ENCODE results near the gene APMAP.

APMAP gene

DNA sequence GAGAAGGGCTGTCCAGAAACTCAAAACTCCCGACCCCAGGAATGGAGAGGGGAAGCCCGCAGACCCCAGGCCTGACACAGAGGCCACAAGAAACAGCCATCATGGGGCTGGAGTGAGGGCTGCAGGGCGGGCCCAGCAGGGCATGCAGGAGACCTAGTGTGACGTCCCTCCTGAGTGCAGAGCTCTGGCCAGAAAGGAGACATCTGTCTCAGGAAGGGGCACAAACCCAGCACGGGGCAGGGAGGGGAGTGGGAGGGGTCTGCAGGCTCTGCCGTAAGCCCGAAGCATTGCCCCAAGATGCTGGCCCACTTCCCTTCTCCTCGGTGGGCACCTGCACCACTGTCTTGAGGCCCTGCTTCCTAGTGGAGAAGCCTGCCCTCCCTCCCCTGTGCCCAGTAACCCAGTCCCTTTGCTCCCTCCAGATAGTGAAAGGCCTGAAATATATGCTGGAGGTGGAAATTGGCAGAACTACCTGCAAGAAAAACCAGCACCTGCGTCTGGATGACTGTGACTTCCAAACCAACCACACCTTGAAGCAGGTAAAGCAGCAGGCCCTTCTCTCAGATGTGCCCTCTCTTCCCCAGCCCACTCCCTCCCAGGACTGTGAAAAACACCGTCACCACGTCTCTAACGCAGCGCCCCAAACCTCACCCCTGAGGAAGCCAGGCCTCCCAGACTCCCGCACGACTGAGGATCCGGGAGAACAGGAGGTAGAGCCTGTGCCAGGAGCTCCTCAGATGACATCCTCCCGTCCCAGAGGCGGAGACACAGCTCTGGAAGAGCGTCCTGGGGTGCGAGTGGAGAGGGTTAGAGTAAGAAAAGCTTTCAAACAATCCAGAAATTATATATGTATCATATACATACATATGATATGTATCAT lies 33.8 kb downstream of the APMAP start:
- in situ Hi-C loops (cut with MboI; ENCODE audit: low sequenced_read_pairs), result no loop called here
- Histone ChIP-seq H3K36me3 (replicated peaks) (peaks cover 21% of the 10 kb centered on the region), H3K4me1 (no peaks in the 10 kb centered on the region), H3K9me3 (no peaks in the 10 kb centered on the region), H3K4me3 (no peak overlapping the region), H3K27me3 (ENCODE audit: low read depth) (no peaks in the 10 kb centered on the region)
- DNase-seq (ENCODE audit: low spot score in 2 of 2), result no peak

DNA sequence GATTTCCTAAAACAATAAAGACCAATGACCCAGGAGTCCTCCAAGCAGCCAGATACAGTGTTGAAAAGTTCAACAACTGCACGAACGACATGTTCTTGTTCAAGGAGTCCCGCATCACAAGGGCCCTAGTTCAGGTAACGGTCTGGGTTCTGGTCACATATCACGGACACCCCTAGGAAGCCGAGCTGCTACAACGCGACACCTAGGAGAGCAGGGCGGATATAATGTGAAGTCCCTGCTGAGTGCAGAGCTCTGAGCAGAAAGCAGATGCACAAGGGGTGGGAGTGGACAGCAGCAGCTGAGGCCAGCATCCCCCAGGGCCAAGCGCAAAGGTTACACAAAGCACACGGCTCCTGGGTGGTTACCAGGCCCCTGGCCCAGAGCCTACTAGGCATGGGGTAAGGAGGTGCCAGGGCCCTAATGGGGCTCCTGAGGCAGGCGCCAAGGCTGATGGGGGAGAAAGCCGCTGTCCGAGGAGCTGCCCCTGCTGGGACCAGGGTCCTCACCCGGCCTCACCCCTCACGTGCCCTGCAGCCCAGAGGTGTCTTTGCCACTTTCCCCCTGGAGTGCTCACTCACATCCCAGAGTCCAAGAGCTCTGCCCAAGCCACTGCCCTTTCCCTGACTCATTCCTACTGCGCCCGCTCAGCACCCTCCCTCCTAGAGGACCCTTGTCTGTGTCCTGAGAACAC lies 35.1 kb downstream of the APMAP start:
- Histone ChIP-seq H3K27me3 (ENCODE audit: low read depth) (no peaks in the 10 kb centered on the region), H3K4me1 (no peaks in the 10 kb centered on the region), H3K9me3 (no peaks in the 10 kb centered on the region), H3K36me3 (replicated peaks) (peaks cover 9% of the 10 kb centered on the region), H3K4me3 (no peak overlapping the region)
- DNase-seq (ENCODE audit: low spot score in 2 of 2), result no peak
- in situ Hi-C loops (cut with MboI; ENCODE audit: low sequenced_read_pairs), result no loop called here

DNA sequence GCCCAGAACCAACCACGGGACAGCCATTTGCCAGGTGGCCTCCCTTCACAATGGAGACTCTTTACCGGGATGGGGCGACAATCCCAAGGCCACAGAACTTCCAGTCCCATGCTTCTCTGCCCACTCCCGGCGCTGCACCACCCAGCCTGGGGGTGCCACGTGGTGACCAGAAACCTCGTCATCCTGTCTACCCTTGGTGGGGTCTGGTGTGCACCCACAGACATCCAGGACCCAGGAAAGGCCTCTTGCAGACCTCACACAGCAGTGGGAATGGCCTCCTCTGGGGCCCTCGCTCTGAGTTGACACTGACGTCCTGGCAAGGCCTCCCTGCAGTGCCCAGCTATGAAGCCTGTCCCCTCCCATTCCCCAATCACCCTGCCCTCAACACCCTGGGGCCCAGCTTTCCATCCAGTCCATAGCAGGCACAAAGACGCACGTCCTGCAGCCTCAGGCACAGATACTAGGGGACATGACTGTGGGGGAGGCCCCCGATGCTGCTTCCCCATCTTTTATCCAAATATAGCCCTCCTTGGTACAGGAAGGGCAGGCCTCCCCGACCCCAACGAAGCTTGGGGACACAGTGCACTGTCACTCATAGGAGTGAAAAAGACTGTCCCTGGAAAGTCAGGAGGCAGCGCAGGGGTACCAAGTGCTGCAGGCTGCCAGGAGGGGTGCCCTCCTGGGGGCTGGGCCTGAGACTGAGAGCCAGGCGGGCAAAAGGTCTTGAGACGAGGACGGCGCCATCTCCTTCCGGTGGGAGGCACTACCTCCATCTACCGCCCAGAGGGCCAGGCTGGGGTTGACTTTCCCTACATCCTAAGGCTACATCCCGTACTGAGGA lies 36.3 kb downstream of the APMAP start:
- in situ Hi-C loops (cut with MboI; ENCODE audit: low sequenced_read_pairs), result no loop called here
- Histone ChIP-seq H3K36me3 (replicated peaks) (peaks cover 9% of the 10 kb centered on the region), H3K4me3 (no peak overlapping the region), H3K4me1 (no peaks in the 10 kb centered on the region), H3K9me3 (no peaks in the 10 kb centered on the region), H3K27me3 (ENCODE audit: low read depth) (no peaks in the 10 kb centered on the region)
- no peak for DNase-seq (ENCODE audit: low spot score in 2 of 2)

DNA sequence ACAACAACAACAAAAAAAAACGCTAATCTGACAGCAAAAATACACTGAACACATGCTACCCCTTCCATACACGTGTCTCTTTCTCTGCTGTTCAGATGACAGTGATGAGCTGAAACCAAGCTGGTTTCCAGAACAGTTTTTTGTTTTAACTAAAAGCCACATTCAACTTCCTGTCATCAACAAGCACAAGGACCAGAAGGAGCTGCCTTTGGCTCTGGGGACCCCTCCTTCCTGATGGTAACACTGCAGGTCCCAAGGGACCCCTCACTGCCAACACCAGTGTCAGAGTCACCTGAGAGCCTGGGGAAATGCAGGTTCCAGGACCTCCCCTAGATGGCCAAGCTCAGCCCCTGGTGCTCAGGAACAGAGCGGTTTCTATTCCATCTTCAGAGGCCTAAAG lies 37.5 kb downstream of the APMAP start:
- no peak for DNase-seq (ENCODE audit: low spot score in 2 of 2)
- in situ Hi-C loops (cut with MboI; ENCODE audit: low sequenced_read_pairs), result no loop called here

DNA sequence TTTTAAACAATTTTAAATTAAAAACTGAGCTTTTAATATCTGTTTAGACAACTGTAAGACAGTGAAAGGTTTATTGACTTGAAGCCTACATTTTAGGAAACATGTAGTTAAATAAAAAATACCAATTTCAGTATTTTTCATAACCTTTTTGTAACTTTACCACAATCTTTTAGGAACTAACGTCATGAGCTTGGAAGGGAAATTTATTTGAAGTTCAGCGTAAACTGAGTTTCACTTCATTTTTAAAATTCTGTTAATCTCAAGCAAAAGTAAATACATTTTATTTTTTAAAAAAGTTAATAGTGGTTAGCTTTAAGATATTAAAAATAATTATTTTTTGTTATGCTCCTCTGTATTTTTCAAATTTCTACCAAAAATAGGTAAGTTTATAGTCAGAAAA lies 38.0 kb downstream of the APMAP start:
- peaks cover 2% of the 10 kb centered on the region for H3K27me3 ChIP-seq (ENCODE audit: low read depth)
- DNase-seq (ENCODE audit: low spot score in 2 of 2), result no peak
- H3K4me3 ChIP-seq, result no peak overlapping the region
- H3K9me3 ChIP-seq, result no peaks in the 10 kb centered on the region
- no peaks in the 10 kb centered on the region for H3K4me1 ChIP-seq
- in situ Hi-C loops (cut with MboI; ENCODE audit: low sequenced_read_pairs), result no loop called here
- H3K36me3 ChIP-seq (replicated peaks), result no peaks in the 10 kb centered on the region

More for the DNA sequence above, 37.5 kb downstream of the APMAP start:
- Histone ChIP-seq H3K4me1 (no peaks in the 10 kb centered on the region), H3K27me3 (ENCODE audit: low read depth) (no peaks in the 10 kb centered on the region; the same call in 1 of the 2 replicates), H3K36me3 (replicated peaks) (no peaks in the 10 kb centered on the region; the same call in 1 of the 2 replicates), H3K4me3 (no peak overlapping the region), H3K9me3 (no peaks in the 10 kb centered on the region)

DNA sequence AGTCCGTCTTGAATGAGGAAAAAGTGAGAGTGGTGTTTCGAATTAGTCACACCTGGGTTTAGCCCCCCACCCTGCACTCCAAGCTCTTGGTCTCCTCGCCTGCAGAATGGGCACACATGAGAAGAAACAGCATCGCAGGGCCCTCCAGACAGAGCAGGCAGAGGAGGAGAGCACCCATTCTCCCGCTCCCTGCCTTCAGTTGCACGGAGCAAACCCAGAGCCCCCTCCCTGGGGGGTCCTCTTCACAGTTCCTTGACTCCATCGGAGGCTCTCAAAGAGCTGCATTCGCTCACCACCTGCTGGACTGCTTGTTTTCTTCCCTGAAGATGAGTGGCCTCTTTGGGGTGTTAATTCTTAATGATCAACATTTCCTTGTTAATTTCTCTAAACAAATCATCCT lies 38.4 kb downstream of the APMAP start:
- H3K36me3 ChIP-seq (replicated peaks), result no peaks in the 10 kb centered on the region
- no peak for DNase-seq (ENCODE audit: low spot score in 2 of 2)
- H3K9me3 ChIP-seq, result no peaks in the 10 kb centered on the region
- no peaks in the 10 kb centered on the region for H3K4me1 ChIP-seq
- H3K4me3 ChIP-seq, result no peak overlapping the region
- in situ Hi-C loops (cut with MboI; ENCODE audit: low sequenced_read_pairs), result no loop called here
- peaks cover 6% of the 10 kb centered on the region for H3K27me3 ChIP-seq (ENCODE audit: low read depth)

DNA sequence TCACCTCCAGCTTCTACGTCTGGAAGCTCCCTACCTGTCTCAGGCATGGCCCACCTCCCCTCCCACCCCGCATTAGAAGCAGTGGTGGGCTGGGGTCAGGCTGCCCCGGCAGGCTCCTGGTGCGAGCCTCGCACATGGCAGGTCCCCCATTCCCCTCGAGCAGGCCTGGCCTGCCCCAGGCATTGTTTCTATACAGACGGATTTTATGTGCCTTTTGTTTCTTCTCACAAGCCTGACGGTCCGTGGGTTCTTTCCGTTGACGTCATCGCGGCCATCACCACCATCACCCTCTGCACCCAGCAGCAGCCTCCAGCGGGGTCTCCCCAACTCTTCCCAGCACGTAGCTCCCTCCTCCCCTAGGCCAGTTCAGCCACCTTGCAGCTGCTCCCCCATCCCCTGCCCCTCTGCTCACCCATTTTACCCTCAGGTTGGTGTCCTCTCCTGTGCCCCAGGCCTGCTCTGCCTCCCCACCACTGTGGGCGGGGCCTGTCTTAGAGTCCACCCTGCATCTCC lies 38.9 kb downstream of the APMAP start:
- H3K4me3 ChIP-seq, result no peak overlapping the region
- in situ Hi-C loops (cut with MboI; ENCODE audit: low sequenced_read_pairs), result no loop called here
- peaks cover 7% of the 10 kb centered on the region for H3K27me3 ChIP-seq (ENCODE audit: low read depth)
- H3K4me1 ChIP-seq, result no peaks in the 10 kb centered on the region
- H3K36me3 ChIP-seq (replicated peaks), result no peaks in the 10 kb centered on the region
- no peaks in the 10 kb centered on the region for H3K9me3 ChIP-seq
- no peak for DNase-seq (ENCODE audit: low spot score in 2 of 2)

DNA sequence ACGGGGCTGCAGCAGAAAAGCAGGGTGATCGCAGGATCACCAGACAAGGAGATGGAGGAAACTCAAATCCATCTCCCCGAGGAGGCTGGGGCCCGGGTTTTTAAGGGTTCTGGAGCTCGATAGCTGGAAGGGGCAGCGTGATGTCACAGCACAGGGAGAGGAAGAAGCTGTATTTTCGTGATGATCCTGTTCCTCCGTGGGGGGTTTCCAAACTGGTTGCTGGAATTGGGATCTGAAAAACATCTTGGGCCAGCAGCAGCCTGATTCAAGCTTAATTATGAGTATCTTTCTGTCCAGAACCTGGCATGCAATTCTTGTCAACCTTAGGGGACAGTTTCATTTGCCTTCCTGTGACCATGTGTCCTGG lies 39.4 kb downstream of the APMAP start:
- H3K36me3 ChIP-seq (replicated peaks), result no peaks in the 10 kb centered on the region
- in situ Hi-C loops (cut with MboI; ENCODE audit: low sequenced_read_pairs), result no loop called here
- peaks cover 9% of the 10 kb centered on the region for H3K27me3 ChIP-seq (ENCODE audit: low read depth)
- no peaks in the 10 kb centered on the region for H3K4me1 ChIP-seq
- no peak for DNase-seq (ENCODE audit: low spot score in 2 of 2)
- H3K4me3 ChIP-seq, result no peak overlapping the region
- no peaks in the 10 kb centered on the region for H3K9me3 ChIP-seq

DNA sequence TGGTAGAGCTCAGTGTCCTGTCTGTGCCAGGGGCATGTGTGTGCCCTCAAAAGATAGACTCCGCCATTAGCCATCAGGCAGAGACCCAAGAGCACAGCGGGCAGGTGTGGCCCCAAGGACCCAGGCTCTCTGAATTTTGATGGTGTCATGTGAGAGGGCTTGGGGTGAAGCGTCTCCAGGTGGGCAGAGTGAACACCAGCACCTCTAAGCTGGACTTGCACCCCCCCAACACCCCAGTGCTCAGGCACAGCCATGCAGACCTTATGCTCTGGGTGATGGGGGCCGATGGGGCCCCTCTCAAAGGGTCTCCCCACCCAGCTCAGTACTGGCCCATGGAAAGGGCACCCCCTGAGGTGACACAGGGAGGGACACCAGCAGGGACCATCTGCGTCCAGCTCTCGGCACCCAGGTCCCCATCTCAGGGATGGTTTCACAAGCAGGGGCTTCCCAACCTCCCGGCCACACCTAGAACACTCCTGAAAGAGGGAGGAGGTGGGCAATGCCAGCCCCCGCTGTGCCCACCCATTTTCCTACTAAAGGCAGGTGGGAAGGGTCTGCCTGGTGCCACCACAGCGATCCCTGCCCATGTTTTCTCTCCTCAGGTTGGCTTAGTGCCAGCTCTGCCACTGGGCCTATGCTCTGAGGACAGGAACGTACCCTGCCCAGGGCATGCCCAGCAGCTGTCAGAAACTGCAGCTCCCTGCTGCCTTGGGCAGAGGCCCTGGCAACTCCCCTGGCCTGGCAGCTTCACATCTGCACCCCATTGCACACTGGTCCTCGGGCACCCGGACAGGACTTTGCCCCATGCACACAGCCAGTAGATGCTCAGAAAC lies 40.0 kb downstream of the APMAP start:
- Histone ChIP-seq H3K4me3 (no peak overlapping the region), H3K9me3 (no peaks in the 10 kb centered on the region), H3K4me1 (no peaks in the 10 kb centered on the region), H3K27me3 (ENCODE audit: low read depth) (peaks cover 9% of the 10 kb centered on the region), H3K36me3 (replicated peaks) (no peaks in the 10 kb centered on the region)
- no peak for DNase-seq (ENCODE audit: low spot score in 2 of 2)
- in situ Hi-C loops (cut with MboI; ENCODE audit: low sequenced_read_pairs), result no loop called here

DNA sequence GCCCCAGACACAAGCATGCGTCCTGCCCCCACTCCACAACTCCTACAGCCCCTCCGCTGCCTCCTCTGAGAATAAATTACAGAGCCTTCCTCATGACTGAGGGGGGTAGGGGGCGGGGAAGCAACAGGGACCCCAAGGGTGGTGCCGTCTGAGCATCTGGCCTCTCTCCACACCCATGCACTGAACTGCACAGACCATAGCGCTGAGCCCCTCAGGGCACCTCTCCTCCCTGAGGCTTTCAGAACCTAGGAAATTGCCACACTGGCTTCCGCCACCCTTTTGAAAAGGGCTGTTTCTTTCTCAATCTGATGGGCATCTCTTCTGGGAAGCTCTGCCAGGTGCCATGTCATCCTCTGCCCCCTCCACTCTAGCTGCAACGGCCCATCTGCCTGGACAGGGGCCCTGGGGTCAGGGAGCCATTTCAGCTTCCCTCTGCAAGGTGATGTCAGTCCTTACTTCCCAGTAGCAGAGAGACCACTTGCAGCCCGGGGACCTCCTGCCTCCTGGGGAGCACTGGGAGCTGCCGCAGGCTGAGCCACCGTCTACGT lies 40.9 kb downstream of the APMAP start:
- Histone ChIP-seq H3K9me3 (no peaks in the 10 kb centered on the region), H3K36me3 (replicated peaks) (no peaks in the 10 kb centered on the region), H3K4me1 (no peaks in the 10 kb centered on the region), H3K27me3 (ENCODE audit: low read depth) (peaks cover 9% of the 10 kb centered on the region), H3K4me3 (no peak overlapping the region)
- DNase-seq (ENCODE audit: low spot score in 2 of 2), result no peak
- in situ Hi-C loops (cut with MboI; ENCODE audit: low sequenced_read_pairs), result no loop called here

DNA sequence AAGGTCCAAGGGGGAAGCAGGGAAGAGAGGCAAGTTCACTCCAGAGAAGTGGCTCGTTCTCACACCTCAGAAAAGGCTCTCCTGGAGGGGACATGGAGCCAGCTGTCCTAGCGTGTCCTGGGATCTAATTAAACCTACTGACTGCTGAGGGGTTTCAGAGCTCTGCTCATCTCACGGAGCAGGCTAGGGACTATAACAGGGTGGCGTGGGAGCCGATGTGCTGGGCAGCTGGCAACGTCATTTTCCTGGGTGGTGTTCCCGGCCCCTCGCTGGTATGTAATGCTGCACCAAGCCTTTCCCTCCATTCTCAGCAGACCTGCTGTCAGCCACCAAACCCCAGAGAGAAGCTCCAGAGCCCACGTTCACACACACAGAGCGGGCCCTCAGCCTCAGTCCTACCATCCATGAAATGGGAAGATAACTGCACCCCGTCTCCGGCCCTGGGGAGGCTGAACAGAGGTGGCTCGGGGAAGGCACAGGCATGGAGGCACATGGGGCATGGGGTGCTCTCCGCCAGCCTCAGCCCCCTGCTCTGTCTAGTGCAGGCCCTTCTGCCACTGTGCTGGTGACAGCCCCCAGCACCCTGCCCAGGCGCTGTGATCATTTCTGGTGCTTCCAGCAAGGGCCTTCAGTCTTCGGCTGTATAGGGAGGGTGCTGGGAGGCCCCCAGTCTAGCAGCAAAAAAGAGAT lies 41.6 kb downstream of the APMAP start:
- H3K9me3 ChIP-seq, result no peaks in the 10 kb centered on the region
- H3K36me3 ChIP-seq (replicated peaks), result no peaks in the 10 kb centered on the region
- no peak overlapping the region for H3K4me3 ChIP-seq
- in situ Hi-C loops (cut with MboI; ENCODE audit: low sequenced_read_pairs), result no loop called here
- H3K27me3 ChIP-seq (ENCODE audit: low read depth), result peaks cover 9% of the 10 kb centered on the region
- no peaks in the 10 kb centered on the region for H3K4me1 ChIP-seq
- no peak for DNase-seq (ENCODE audit: low spot score in 2 of 2)

DNA sequence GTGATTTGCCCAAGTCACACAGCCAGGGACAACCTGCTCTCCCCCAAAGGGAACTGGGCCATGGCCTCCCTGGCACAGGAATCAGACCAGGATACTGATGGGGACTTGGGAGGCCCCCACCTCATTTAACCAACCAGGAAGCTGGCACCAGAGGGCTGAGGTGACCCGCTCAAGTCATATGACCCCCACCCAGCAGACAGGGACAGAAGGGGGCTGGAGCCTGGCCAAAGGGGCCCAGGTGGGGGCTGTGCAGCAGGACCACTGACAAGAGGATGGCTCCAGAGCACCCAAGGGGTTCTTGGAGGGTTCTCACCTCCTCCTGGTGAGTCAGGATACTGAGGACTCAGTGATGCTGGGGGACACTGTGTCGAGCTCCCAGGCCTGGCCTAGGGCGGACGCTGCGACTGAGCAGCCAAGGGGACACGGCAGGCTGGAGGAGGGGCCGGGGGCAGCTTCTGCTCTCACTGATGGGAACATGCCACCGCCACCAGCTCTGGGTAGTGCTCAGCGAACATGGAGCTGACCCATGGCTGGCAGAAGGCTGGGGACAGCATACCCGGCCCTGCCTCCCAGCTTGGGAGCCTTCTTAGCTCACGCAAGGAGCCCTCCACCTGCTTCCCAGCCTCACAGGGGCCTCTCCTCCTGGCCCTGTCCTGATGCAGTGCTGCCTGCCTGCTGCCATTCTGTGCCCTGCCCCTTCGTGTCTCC lies 42.3 kb downstream of the APMAP start:
- in situ Hi-C loops (cut with MboI; ENCODE audit: low sequenced_read_pairs), result no loop called here
- H3K27me3 ChIP-seq (ENCODE audit: low read depth), result peaks cover 9% of the 10 kb centered on the region
- H3K9me3 ChIP-seq, result no peaks in the 10 kb centered on the region
- no peak for DNase-seq (ENCODE audit: low spot score in 2 of 2)
- no peaks in the 10 kb centered on the region for H3K36me3 ChIP-seq (replicated peaks)
- H3K4me1 ChIP-seq, result no peaks in the 10 kb centered on the region
- H3K4me3 ChIP-seq, result no peak overlapping the region
